ENCODE measurements around the gene HOXA7.

Gene HOXA7

DNA sequence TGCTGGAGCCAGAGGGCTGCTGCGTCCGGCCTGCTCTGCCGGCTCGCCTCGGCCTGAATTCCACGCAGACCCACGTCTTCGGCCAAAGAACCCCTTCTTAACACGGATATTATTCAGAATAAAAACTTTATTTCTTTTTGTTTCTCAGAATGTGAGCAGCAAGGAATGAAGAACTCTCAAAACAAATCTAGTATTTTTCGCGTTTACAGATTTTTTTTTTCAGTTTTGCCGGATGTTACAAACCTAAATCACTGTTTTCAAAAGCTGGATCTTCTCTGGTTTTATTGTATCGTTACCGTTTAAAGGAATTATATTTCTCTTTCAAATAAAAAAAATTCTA, 49.6 kb downstream of the HOXA7 start:
- DNase-seq (ENCODE audit: low read depth) = no peak

DNA sequence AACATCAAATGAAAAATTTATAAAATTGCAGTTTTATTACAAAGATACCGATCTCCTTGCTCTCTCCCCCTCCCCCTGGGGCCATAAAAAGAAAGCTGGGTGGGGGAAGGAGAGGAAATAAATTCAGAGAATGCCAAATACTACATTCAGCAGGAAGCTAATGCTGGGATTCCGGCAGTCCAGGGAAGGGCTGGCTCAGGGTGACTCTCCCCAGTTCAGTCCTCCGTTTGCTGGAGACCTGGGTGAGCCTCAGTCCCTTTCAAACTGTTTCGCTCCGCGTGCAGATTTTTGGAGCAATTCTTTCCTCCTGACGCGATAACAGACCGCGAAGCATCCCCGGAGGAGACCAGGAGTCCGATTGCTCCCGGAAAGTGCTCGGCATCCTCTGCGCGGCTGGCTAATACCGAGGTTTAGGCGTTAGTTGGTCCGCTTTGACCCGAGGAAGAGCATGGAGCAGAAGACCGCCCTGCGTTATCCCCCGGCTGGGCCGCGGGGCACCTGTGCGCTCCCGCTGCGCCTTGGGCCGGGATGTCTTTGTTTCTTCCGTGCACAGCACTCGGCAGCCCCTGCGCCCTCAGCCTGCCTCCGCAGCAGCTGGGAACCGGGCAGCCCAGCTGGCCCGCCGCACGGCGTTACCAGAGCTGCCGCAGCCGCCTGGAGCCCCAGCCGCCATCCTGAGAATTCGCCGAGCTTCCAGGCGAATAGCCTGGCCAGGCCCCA, 50.1 kb downstream of the HOXA7 start:
- DNase-seq (ENCODE audit: low read depth) = no peak

DNA sequence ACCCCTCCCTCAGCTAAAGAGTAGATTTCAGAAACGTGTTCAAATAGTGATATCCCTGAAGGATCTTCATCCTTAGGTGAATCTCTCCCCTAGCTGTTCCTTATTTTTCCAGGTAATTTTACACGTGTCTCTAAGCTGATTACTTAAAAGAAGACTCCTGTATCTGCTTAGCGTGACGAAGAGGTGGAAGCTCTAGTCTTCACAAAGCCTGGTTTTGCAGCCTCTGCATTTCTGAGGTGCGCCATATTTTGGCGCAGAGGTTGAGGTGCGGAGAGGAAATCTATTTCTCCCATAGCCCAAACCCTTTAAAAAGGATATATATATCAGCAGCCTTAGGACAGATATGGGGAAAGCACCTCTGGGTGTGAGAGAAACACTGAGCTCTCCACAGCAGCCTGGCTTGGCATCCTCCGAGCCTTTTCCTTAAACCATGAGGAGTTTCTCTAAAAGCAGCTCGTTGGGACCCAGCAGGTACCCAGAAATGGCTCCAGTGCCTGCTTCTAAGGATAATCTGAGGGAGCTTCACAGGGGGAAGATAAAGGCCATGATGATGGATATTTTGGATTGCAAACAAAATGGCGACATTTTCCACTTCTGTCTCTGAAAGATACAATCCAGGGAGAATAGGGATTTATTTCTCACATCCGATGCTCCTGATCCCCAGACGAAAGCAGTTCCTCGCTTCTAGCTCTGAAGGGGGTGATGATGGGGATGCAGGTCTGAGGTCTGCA, 51.0 kb downstream of the HOXA7 start:
- DNase-seq (ENCODE audit: low read depth) = no peak

DNA sequence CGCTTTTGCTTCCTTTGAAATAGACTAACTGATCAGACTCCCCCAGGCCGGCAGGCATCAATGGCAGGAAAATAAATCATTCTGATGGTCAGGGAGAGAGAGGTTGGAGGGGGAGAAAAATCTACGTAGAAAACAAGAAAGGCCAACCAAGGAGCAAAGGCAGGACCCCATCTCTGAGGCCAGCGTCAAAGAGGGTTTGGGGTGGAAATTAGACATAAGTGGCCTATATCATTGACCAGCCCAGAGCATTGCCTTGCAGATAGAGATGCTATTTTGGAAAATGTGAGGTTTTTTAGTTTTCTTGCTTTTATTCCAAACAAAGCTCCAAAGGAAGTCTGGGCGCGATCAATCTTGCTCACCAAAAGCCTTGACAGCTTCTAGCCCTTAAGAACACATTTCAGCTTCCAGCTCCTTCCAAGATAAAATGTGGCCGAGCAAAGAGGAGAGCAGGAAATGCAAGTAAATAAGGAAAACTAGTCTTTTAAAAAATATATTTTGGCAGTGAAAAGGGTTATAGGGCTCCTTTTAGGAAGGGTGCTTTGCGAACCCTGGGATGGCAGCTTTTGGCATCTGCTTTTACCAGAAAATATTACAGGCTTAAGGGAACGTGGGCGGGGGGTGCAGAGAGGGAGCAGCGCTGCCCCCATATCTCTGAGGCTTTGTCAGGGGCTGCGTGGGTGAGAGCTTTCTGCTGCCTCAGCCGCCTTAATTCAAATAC, 52.0 kb downstream of the HOXA7 start:
- DNase-seq (ENCODE audit: low read depth) = no peak

Measured in activated T-helper 9 cell treated with anti-CD3 and anti-CD28 coated beads, Interleukin-2, amount 50 U/mL, for 16 hours (primary cell).